GM23248 (cell line): Measurements from ENCODE around the gene GBP3.

Source experiments
- EZH2 ChIP-seq: fragments of 200-600 bp; sonication (generic); IDR thresholded peaks from 2 replicates; pipeline ENCODE4 v1.6.1; 2018; ENCODE audit warnings: antibody characterized with exemption, mild to moderate bottlenecking; ENCODE audit not compliant: insufficient read depth, poor library complexity, severe bottlenecking
- EZH2phosphoT487 ChIP-seq: fragments of 200-600 bp; sonication (generic); IDR thresholded peaks from 2 replicates; pipeline ENCODE4 v1.6.1; 2018; ENCODE audit warnings: antibody characterized with exemption, moderate library complexity, mild to moderate bottlenecking, low read depth; ENCODE audit not compliant: insufficient read depth

GRCh38 chr1:89044970-89045721 lies 22.5 kb upstream of the GBP3 start:
- TF ChIP-seq EZH2 (no peak), EZH2phosphoT487 (no peak)
